Uterus (tissue), 4 donors: ENCODE data around the gene FBN1. TPM values are rescaled to one million over a fixed set of nuclear protein-coding genes. Genes with fewer than 3 reads are reported as not detected.

ENCODE experiments used
- DNase-seq, 2 donors: peaks; one replicate each; pipeline ENCODE4 v3.0.0-alpha.2; 2019 to 2020
- H3K27ac ChIP-seq, 2 donors: fragments of 200-600 bp; sonication (generic); 1 replicate in 1 of 2; 2 replicates in 1 of 2; pipeline ENCODE4 v1.5.1; 2016 to 2018
- H3K27me3 ChIP-seq, 2 donors: fragments of 200-600 bp; sonication (generic); one replicate each; pipeline ENCODE4 v1.5.1; 2018 to 2019; ENCODE audit warnings: control low read depth in 1 of 2
- H3K36me3 ChIP-seq, 2 donors: fragments of 200-600 bp; sonication (generic); one replicate each; pipeline ENCODE4 v1.5.1; 2019; ENCODE audit warnings: control low read depth in 1 of 2
- H3K4me1 ChIP-seq, 2 donors: fragments of 200-600 bp; sonication (generic); one replicate each; pipeline ENCODE4 v1.5.1; 2018 to 2019; ENCODE audit warnings: control low read depth in 1 of 2
- H3K4me3 ChIP-seq, 2 donors: fragments of 200-600 bp; sonication (generic); 1 replicate in 1 of 2; 2 replicates in 1 of 2; pipeline ENCODE4 v1.5.1; 2018 to 2019; ENCODE audit warnings: mild to moderate bottlenecking in 1 of 2
- H3K9me3 ChIP-seq, 2 donors: fragments of 200-600 bp; sonication (generic); one replicate each; pipeline ENCODE4 v1.5.1; 2019; ENCODE audit warnings: control low read depth in 1 of 2
- POLR2A ChIP-seq, 2 donors: fragments of 450-650 bp; IDR thresholded peaks; one replicate each; pipeline ENCODE4 v1.6.1; 2016; ENCODE audit warnings: antibody characterized with exemption in 2 of 2, mild to moderate bottlenecking in 1 of 2, moderate library complexity in 1 of 2
- intact Hi-C: fragments of 100-400 bp; cut with DNase I; formaldehyde crosslinking; loops from one replicate; pipeline ENCODE4 v1.15.1; 2023; ENCODE audit warnings: low total_unique reads
- total RNA-seq, 4 donors: library from RNA; depleted of rRNA in 3 of 4; stranded (reverse); fragments of >200 nt in 3 of 4; gene quantifications; one replicate each; pipeline versions ENCODE4 v1.1.0 to v1.2.4, GENCODE V29; 2014 to 2023
- TF ChIP-seq, protein P1 (sequence below), 4 experiments: fragments of 200-600 bp in 2 of 4; fragments of 450-650 bp in 2 of 4; sonication (generic) in 2 of 4; IDR thresholded peaks; one replicate each; pipeline ENCODE4 v1.5.1; 2016 to 2019; ENCODE audit warnings: antibody characterized with exemption in 4 of 4, mild to moderate bottlenecking in 2 of 4, moderate library complexity in 1 of 4
- donor health status: DM: yes; HTN: yes; CAD: no.

The FBN1 gene
- total RNA-seq, 4 donors from 2014 or later, result 76.3 to 584 (median 95.8) TPM

DNA sequence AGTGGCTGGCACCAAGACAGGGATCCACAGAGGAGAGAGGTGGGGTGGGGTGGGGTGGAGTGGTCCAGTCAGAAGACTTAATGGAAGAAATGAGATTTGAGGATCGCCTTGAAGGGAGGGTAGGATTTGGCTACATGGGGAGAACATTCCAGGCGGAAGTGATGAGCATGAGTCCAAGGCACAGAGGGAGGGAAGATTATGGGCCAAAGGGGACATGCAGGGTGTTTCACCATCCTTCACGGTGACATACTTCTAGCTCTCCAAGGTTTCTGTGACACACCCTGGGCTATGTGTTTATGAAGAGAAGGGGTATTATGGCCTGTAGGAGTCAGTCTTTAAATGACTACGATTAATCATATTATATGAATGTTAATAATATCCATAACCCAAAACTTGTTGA is 7.7 kb upstream of the FBN1 start:
- Histone ChIP-seq H3K4me1 (no peaks in the 10 kb centered on the region), H3K4me3 (no peak overlapping the region), H3K27ac (no peak overlapping the region), H3K36me3 (no peaks in the 10 kb centered on the region), H3K27me3 (no peaks in the 10 kb centered on the region), H3K9me3 (no peaks in the 10 kb centered on the region)
- DNase-seq, result no peak
- TF ChIP-seq, protein P1, sequence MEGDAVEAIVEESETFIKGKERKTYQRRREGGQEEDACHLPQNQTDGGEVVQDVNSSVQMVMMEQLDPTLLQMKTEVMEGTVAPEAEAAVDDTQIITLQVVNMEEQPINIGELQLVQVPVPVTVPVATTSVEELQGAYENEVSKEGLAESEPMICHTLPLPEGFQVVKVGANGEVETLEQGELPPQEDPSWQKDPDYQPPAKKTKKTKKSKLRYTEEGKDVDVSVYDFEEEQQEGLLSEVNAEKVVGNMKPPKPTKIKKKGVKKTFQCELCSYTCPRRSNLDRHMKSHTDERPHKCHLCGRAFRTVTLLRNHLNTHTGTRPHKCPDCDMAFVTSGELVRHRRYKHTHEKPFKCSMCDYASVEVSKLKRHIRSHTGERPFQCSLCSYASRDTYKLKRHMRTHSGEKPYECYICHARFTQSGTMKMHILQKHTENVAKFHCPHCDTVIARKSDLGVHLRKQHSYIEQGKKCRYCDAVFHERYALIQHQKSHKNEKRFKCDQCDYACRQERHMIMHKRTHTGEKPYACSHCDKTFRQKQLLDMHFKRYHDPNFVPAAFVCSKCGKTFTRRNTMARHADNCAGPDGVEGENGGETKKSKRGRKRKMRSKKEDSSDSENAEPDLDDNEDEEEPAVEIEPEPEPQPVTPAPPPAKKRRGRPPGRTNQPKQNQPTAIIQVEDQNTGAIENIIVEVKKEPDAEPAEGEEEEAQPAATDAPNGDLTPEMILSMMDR (IDR thresholded peaks at IDR 0.05), result no peak
- no peak for TF ChIP-seq POLR2A (IDR thresholded peaks at IDR 0.05)
- intact Hi-C loops, result no loop called here

DNA sequence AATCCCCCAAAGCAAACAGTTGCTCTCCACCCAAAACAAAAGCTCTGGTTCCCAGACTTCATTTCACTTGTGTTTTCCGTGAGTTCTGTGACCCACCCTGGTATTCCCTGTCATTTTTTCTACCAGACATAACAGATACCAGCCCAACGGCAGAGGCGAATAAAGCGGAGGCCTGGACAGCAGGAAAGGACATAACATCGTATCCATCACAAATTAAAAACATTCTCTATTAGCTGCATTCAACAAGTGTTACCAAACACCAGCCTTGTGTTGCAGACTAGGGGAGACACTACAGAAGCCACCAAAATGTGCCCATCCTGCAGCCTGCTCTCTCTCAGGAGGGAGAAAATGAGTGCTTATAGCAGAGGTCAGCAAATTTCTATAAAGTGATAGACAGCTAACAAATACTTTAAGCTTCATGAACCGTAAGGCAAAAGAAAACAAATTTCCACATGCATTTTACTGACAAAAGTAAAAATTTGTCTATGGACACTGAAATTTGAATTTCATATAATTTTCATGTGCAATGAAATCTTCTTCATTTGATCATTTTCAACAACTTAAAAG is 7.1 kb upstream of the FBN1 start:
- Histone ChIP-seq H3K27me3 (no peaks in the 10 kb centered on the region), H3K9me3 (no peaks in the 10 kb centered on the region), H3K27ac (no peak overlapping the region), H3K36me3 (no peaks in the 10 kb centered on the region), H3K4me1 (no peaks in the 10 kb centered on the region), H3K4me3 (no peak overlapping the region)
- TF ChIP-seq POLR2A (IDR thresholded peaks at IDR 0.05), result no peak
- TF ChIP-seq, protein P1 (IDR thresholded peaks at IDR 0.05), result no peak
- DNase-seq, result no peak
- intact Hi-C loops, result no loop called here

DNA sequence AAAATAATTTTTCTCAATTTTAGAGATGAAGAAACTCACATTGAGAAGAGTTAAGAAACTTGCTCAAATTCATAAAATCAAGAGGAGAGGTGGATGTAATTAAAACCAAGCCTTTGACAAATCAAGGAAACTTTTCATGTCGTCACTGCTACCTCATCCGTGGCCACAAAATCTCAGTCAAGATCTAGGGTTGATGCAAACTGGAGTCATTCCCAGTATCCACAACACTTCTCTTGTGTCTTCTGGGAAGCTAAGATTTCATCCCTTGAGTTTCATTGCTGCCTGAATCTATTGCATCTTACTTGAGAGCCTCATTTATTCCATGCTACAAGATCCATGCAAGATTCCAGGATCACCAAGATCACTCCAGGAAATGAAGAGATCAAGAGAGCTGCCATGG is 5.4 kb upstream of the FBN1 start:
- intact Hi-C loops, result no loop called here
- H3K36me3 ChIP-seq, result no peaks in the 10 kb centered on the region
- no peak overlapping the region for H3K27ac ChIP-seq
- H3K9me3 ChIP-seq, result no peaks in the 10 kb centered on the region
- TF ChIP-seq POLR2A (IDR thresholded peaks at IDR 0.05), result no peak
- TF ChIP-seq, protein P1 (IDR thresholded peaks at IDR 0.05), result no peak
- H3K4me3 ChIP-seq, result no peak overlapping the region
- H3K27me3 ChIP-seq, result no peaks in the 10 kb centered on the region
- H3K4me1 ChIP-seq, result no peaks in the 10 kb centered on the region
- DNase-seq, result no peak

DNA sequence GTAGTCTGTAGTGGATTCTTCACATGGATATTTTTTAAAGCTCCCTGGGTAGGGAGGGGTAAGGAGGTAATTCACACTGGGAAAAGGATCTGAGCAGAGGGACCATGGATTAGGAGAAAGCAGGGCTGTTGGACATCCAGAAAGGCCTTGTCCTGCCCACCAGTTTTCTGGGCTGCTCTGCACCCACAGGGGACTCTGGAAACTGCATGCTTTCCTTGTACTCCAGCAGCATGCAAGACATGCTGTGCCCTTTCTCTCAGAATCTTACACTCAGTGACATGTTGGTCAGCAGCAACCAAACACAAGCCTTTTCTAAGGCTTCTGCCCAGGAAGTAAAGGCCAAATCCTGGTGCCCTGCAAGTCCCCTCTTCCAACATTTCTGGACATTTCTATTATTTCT is 2.5 kb upstream of the FBN1 start:
- intact Hi-C loops, result no loop called here
- Histone ChIP-seq H3K9me3 (no peaks in the 10 kb centered on the region), H3K27me3 (no peaks in the 10 kb centered on the region), H3K4me1 (peaks cover 0 to 3% of the 10 kb centered on the region in 2 donors), H3K36me3 (no peaks in the 10 kb centered on the region), H3K4me3 (no peak overlapping the region), H3K27ac (no peak overlapping the region)
- no peak for DNase-seq
- TF ChIP-seq POLR2A (IDR thresholded peaks at IDR 0.05), result no peak
- TF ChIP-seq, protein P1 (IDR thresholded peaks at IDR 0.05), result peak in 1 of 4 experiments; percentile 13

DNA sequence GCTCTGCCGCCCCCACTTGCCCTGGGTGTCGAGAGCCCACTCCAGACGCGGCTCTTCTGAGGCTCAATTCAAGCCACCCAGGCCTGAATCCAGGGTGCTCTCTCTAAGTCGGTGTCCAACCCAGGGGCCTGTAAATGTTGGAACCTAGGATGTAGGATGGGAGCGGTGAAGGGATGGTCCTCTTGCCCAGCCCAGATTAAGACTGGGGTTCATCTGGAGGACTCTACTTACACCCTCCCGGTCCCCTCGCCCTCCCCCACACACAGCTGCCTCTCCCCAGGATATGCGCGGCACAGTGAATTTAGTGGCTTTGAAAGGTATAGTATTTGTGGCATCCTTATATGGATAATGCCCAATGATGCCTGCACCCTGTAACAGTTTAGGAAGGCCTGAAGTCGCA is 822 bp upstream of the FBN1 start:
- no peaks in the 10 kb centered on the region for H3K27me3 ChIP-seq
- H3K4me1 ChIP-seq, result peaks cover 0 to 3% of the 10 kb centered on the region in 2 donors
- TF ChIP-seq POLR2A (IDR thresholded peaks at IDR 0.05), result no peak
- DNase-seq, result peak in 1 of 2 donors; percentile 31
- intact Hi-C loops, result no loop called here
- no peaks in the 10 kb centered on the region for H3K36me3 ChIP-seq
- H3K4me3 ChIP-seq, result peak overlapping the region; percentile 60 to 91
- no peaks in the 10 kb centered on the region for H3K9me3 ChIP-seq
- peak overlapping the region; percentile 91 to 94 for H3K27ac ChIP-seq
